ENCODE results near the gene AIF1L.
"Not testable (repeated sequence)": the region's sequence is repeated elsewhere in the genome, so short reads cannot be mapped to it uniquely, and the experiment has no call there.

The AIF1L gene

DNA sequence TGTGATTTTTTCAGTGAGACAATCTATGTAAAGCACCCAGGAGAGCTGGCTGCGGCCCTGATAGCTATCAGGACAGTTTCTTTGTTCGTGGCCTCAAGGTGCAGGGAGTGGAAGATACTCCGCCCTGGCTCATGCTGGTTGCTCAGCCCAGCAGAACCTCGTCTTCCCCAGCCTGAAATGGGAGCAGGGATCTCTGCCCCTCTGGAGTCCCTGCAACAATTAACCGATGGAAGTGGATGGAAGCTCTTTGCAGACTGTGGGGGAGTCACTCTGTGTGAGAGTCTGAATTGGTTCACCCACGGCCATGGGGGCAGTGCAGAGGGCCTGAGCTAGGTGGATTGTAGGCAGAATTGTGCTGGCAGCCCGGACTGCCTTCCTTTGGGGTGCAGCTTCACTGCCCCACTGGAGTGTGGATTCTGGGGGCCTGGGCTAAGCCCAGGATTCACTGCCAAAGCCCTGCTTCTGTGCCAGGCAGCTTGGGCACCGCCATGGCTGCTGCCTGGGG, 2.8 kb downstream of the AIF1L start:
- no peak for DNase-seq (ENCODE audit: low read depth)

DNA sequence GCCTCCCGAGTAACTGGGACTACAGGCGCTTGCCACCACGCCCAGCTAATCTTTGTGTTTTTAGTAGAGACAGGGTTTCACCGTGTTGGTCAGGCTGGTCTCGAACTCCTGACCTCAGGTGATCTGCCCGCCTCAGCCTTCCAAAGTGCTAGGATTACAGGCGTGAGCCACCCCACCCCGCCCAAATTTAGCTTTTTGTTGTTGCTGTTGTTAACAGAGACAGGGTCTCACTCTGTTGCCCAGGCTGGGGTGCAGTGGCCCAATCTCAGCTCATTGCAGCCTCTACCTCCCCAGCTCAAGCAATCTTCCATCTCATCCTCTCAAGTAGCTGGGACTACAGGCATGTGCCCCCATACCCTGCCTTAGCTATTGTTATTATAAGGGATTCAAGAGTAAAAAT, 3.5 kb downstream of the AIF1L start:
- DNase-seq (ENCODE audit: low read depth): not testable (repeated sequence)

DNA sequence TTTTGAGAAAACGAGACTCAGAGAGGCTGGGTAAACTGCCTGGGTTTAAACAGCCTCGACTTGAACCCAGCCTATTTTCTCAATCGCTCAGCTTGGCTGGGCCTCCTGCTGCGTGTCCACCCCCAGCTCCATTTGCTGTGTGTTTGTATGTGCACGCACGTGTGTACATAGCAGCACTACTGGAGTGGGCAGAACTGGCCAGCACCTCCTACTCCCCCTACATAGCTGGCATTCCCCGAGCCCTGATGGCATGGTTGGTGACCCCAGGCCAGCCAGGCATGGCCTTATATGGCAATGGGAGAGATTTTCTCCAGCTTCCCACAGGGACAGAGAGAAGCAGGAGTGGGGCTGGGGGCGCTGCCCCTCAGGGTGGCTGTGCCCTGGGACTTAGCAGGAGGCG, 4.1 kb downstream of the AIF1L start:
- no peak for DNase-seq (ENCODE audit: low read depth)

DNA sequence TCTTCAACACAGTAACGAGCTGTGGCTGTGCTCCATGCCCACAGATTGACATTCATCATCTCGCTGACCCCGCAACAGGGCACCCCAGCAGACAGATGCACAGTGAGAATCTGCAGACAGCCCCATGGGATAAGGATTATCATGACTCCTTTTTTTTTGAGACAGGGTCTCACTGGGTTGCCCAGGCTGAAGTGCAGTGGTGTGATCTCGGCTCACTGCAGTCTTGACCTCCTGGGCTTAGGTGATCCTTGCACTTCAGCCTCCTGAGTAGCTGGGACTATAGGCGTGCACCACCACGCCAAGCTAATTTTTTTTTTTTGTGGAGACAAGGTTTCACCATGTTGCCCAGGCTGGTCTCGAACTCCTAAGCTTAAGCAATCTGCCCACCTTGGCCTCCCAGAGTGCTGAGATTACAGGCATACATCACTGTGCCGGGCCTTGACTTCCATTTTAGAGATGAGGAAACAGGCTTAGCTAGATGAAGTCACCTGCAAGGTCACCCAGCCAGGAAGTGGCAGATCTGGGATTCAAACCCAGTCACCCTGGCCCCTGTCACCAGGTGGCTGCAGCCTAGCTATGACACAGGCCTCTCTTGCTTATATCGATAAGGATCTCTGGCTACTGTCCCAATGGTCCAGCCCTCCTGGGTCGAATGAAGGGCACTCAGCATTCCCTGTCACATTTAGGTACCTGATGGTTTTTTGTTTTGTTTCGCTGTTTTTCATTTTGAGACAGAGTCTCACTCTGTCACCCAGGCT, 5.1 kb downstream of the AIF1L start:
- no peak for DNase-seq (ENCODE audit: low read depth)

DNA sequence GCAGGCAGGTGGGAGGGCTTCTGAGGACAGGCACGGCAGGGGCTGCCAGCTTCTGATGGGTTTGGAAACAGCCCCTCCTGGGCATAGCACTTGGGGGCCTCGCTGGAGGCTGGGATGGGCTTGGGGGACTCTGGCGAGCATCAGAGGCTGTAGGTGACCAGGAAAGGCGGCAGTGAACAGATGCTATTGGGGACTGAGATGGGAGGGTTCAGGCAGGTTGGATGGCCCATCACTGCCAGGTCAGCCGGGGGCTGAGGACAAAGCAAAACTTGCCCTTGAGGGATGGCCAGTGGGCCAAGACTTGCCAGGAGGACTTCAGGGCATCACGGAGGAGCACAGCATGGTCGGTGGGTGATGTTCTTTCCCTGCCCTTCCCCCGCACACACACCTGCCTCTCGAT, 6.7 kb downstream of the AIF1L start:
- no peak for DNase-seq (ENCODE audit: low read depth)

DNA sequence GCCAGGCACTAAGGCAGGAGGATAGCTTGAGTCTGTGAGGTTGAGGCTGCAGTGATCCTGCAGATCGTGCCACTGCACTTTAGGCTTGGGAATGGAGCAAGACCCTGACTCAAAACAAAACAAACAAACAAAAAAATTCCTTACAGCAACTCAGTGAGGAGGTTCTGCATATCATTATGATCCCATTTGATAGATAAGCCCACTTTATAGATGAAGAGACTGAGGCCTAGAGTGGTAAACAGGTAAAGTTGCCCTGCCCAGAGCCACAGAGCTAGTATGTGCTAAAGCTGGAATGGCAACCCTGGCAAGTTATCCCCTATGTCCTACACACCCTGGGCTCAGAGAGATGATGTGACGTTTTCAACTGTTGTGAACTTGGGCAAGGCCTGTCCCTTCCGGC, 7.2 kb downstream of the AIF1L start:
- no peak for DNase-seq (ENCODE audit: low read depth)

DNA sequence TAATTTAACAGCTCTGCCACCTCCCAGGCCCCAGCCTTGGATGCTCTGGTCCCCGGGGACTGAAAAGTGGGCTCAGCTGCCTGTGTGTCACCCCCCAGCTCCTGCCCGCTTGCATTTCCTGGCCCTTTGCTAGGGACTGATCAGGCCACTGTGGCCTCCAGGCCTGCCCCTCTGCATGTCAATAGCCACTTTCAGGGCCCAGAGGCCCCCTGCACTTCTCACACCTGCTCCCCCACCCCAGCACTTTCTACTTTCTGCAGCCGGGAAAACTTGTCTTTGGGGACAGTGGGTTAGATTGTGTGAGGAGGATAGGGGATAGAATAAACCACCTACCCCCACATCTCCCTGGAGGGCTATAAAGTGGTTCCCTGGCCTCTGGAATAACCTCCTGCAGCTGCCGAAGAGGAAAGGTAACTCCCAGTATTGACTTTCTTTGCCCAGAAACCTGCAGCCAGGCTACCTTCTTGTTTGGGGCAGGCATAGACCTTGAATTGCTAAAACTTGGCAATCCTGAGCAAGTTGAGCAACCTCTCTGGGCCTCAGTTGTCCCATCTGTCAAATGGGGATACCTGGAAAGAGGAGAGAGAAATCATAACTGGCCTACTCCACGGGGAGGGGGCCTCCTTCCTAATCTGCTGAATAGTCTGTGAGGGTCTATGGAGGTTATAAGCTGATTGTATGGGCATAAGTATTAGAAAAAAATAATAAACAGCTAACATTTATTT, 7.8 kb downstream of the AIF1L start:
- DNase-seq (ENCODE audit: low read depth): no peak

DNA sequence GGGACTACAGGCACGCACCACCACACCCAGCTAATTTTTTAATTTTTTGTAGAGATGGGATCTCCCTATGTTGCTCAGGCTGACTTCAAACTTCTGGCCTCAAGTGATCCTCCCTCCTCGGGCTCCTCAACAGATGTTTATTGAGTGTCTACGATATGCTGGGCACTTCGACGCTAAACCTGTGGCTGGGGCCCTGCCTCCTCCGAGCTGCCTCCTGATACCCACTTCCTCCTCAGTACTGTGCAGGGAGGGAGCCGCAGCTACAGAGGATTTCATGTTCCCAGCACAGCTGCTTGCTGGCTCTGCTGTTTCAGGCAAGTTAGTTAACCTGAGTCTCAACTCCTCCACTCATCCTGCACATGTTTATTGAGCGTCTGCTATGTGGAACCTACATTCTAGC, 9.6 kb downstream of the AIF1L start:
- no peak for DNase-seq (ENCODE audit: low read depth)

DNA sequence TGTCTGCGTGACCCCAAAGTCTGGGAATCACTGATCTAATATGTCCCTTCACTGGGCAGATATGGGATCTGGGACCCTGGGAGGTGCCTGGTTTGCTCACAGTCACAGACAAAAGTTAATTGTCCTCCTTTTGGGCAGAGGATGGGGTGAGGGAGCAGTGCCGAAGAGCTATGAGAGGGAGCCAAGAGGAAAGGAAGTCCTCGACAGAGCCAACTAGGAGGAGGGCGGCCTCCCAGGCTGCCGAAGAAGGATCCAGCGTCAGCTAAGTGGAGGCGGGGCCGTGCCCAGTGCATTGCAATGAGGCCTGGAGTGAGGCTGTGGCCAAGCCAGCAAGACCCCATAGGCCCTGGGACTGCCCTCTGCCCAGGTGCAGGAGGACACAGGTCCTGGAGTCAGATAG, 11.4 kb downstream of the AIF1L start:
- DNase-seq (ENCODE audit: low read depth): no peak

DNA sequence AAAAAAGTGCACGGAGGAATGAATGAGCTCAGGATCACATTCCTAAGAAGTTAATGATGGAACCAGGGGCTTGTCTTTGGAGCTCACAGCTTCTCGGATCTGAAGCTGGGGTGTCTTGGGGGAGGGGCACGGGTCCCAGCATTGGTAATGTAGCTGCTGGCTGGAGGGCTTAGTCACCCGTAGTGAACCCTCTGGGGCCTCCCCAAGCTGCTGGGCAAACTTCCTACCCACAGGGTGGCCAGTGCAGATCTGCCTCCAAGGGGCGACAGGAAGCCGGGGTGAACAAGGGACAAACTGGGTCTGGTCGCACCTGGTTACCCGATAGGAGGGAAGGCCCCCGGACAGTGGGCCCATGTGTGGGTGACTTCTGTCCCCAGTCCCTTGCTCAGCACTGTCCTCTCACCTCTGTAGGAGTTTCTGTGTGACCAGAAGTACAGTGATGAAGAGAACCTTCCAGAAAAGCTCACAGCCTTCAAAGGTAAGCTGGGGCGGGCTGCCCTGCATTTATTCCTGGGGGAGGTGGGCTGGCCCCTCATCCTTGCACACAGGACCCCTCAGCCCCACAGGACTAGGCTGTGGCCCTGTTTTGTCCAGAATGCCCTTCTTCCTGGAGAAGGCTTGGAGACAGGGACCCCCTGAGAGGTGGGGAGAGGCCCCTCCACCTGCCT, 15.0 kb downstream of the AIF1L start:
- DNase-seq (ENCODE audit: low read depth): no peak

DNA sequence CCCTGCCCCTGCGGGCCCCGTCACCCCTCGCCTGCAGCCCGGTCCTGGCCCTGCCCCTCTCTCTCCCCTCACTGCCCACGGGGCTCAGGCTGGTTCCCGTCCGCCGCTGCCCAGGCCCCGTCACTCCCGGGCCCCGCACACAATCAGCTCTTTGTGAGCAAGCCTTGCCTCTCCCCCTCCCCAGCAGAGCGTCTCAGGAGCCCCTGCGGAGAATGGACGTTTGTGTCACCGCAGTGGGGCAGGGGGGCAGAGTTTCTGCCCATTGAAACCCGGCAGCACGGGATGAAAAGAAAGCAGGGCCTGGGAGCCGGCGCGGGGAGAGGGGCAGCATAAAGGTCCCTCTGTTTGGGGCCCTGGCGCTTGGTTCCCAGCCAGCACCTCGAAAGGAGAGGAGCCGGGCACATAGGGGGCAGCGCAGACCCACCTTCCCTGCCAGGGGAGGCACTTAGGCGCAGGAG, 15.6 kb downstream of the AIF1L start:
- DNase-seq (ENCODE audit: low read depth): no peak

DNA sequence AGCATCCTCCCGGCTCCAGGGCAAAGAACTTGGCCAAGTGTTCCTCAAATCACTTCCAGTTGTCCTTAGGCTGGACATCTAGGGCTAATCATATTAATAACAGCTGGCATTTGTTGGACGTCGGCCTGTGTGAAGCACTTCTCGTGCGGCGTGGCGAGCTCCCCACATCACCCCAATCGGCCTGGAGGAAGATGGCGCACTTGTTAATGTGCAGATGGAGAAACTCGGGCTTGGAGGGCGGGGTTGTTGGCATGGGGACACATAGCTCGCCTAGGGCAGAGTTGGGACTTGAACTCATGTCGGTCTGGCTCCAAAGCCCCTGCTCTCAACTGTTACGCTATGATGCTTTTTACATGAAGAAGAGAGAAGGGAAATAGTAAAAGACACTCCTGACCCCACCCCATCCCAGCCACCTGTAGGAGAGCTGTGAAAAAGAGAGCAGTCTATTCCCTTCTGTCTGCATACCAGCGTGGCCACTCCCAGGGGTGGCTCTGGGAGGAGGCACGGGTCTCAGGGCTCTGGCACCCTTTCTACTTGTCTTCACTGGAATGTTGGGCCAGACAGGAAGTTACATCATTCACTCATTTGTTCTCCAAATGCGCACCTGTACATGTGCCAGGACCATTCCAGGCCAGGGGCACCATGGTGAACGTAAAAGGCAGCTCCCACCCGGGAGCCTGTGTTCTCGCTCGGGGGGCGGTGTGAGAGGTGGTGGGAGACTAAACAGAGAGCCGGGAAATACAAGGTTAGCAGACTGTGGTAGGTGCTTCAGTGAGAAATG, 16.2 kb downstream of the AIF1L start:
- DNase-seq (ENCODE audit: low read depth): no peak

DNA sequence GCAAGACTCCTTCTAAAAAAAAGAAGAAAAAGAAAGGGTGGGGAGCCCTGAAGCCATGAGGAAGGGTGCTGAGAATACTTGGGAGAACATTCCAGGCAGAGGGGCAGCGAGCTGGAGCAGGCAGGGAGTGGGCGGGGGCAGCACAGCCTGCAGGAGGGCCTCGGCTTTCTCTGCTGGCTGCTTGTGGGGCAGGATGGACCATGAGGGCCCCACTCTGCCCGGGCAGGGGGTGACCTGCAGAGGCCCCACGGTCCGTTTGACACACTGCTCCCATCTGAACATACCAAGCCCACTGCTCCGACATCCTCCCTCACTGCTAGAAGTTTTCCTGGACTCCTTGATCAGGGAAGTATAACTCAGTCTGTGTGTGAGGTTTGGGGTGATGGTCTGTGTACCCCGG, 17.3 kb downstream of the AIF1L start:
- no peak for DNase-seq (ENCODE audit: low read depth)

DNA sequence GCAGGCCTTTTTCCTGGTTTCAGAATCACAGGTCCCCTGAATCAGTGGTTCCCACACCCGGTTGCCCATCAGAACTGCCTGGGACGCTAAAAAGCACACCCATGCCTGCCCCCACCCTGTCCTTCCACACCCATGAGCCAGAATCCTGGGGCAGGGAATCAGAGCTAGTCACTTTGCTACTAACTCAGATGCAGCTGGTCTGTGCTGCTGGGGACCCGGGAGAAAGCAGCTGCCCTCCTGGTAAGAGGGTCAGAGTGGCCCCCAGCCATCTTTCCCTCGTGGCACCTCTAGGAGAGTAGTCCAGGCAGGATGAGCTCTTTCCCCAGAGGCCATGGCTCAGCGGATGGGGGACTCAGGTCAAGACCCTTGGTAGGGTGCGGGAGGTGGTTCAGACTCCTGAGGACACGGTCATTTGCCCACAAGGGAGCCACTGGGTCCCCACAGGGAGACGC, 17.8 kb downstream of the AIF1L start:
- DNase-seq (ENCODE audit: low read depth): no peak

DNA sequence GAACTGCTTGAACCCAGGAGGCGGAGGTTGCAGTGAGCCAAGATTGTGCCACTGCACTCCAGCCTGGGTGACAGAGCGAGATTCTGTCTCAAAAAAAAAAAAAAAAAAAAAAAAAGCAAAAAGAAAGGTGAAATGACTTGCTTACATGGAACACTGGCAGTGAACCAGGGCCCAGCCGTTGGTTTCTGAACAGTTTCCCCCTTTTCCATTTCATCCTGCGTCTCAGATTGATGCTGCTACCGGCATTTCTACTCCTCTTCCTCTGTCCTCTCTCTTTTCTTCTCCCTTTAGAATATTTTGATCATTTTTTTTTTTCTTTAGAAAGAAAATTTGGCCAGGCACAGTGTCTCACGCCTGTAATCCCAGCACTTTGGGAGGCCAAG, 19.0 kb downstream of the AIF1L start:
- DNase-seq (ENCODE audit: low read depth): not testable (repeated sequence)

DNA sequence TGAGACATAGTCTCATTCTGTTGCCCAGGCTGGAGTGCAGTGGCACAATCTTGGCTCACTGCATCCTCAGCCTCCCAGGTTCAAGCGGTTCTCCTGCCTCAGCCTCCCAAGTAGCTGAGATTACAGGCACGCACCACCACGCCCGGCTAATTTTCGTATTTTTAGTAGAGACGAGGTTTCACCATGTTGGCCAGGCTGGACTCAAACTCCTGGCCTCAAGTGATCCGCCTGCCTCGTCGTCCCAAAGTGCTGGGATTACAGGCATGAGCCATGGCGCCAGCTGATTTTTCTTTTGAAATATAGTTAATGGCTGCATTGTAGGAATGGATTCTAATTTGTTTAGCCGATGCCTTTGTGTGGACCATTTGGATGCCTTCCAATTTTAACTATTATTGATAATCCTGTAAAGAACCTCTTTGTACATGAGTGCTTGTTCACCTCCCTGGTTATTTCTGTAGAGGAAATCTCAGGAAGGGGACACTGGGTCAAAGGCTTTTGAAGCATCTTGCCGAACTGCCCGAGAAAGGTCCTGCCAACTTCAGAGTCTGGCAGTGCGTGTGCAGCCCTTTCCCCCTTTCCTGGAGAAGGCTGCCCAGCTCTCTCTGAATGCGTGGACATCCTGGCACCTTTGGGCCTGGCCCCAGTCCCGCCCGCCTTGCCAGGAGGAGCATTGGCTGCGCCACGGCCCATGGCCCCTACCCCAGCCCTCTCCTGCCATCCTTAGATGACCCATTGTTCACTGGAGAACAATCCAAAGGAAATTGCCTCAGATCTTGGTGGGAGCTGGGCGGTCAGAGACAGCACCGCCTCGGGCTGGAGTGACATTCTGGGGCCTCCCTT, 20.2 kb downstream of the AIF1L start:
- DNase-seq (ENCODE audit: low read depth): no peak

DNA sequence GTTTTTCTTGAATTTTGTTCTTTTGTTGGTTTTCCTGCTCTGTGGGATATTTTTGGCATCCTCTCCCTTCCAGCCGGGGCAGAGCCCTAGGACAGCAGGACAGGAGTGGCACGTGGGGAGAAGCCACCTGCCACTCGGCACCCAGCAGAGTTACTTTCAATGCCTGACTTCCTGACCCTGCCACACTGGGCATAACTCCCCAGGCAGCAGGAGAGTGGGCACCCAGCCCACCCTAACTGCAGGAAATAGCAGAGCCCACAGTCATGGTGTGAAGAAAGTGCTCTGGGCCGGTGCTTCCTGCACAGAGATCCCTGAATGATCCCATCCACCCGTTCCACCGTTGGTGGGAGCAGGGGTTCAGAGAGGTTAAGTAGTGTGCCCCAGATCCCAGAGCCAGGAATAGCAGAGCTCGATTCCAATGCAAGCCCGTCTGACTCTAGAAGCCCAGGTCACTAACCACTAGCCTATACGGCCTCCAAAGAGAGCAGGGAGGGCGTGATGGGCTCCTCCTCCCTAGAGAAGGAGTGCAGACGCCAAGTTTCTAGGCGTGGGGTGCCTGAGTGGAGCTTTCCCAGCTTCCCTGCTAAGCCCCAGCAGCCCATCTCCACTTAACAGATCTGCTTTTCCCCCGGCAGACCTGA, 20.9 kb downstream of the AIF1L start:
- DNase-seq (ENCODE audit: low read depth): no peak

DNA sequence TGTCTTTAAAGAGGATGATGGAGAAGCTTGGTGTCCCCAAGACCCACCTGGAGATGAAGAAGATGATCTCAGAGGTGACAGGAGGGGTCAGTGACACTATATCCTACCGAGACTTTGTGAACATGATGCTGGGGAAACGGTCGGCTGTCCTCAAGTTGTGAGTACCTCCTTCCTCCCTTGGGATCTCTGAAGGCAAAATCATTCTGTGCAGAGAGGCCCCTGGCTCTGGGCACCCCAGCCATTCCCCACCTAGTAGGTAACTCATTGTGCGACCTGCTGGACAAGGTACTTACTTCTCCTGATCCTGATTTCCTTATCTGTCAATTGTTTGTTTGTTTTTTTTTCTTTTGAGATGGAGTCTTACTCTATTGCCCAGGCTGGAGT, 21.4 kb downstream of the AIF1L start:
- DNase-seq (ENCODE audit: low read depth): no peak

DNA sequence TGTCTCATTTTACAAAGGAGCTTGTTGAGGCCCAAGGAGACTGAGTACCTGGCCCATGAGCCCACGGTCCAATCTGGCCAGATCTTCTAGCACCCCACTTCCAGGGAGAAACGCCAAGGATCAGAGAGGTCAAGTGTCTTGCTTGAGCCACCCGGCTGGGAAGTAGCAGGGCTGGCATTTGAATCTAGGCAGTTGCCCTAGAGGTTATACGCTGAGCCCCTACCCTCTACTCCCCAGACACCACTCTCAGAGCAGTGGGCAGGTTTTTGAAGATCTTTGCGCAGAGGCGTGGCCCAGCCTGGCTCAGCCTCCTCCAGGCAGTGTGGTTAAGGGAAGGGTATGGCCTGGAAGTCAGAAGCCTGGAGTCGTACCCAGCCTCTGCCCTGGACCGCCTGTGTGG, 23.3 kb downstream of the AIF1L start:
- DNase-seq (ENCODE audit: low read depth): no peak

DNA sequence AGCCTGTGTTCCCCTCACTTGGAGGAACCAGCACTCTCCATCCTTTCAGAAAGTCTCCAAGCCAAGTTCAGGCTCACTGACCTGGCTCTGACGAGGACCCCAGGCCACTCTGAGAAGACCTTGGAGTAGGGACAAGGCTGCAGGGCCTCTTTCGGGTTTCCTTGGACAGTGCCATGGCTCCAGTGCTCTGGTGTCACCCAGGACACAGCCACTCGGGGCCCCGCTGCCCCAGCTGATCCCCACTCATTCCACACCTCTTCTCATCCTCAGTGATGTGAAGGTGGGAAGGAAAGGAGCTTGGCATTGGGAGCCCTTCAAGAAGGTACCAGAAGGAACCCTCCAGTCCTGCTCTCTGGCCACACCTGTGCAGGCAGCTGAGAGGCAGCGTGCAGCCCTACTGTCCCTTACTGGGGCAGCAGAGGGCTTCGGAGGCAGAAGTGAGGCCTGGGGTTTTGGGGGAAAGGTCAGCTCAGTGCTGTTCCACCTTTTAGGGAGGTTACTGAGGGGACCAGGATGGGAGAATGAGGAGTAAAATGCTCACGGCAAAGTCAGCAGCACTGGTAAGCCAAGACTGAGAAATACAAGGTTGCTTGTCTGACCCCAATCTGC, 24.4 kb downstream of the AIF1L start:
- DNase-seq (ENCODE audit: low read depth): no peak
